HG03457 (cell line): ENCODE data around the gene UBXN11.
"Not testable (repeated sequence)": the region's sequence is repeated elsewhere in the genome, so short reads cannot be mapped to it uniquely, and the experiment has no call there.

Experiments
- ATAC-seq: cut with Tn5 transposase; IDR thresholded peaks from one replicate; pipeline ENCODE4 v1.9.1; 2021; ENCODE audit warnings: moderate number of reproducible peaks; ENCODE audit not compliant: unreplicated experiment

Gene UBXN11

DNA sequence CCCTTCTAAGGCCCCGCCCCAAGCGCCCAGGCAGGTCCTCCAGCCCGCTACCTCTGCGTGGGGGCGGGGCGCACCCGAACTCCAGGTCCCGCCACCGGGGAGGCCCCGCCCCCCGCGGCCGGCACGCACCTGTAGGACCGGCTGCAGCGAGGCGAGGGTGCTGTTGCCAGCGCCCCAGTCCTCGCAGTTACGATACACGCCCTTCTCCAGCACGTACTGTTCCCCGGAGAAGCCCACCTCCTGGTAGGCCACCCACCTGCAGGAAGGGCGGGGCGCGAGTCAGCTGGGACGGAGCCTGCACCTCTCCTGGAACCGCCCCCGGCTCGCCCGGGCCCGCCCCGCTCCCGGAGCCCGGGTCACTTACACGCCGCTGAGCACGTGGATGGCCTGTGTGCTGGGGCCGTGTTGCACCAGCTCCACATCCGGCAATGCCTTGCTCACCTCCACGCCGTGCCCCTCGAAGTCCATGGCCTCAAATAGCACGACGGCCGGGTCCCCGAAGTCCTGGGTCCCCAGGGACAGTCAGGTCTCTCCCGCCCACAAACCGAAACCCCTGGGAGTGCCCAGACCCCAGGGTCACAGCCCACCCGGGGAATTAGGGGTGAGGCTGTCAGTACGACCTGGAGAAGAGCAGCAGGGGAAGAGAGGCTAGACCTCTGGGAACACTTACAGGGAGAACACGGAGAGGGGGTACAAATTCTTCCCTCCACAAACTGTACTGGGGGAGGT, 30.2 kb upstream of the UBXN11 start:
- no peak for ATAC-seq

DNA sequence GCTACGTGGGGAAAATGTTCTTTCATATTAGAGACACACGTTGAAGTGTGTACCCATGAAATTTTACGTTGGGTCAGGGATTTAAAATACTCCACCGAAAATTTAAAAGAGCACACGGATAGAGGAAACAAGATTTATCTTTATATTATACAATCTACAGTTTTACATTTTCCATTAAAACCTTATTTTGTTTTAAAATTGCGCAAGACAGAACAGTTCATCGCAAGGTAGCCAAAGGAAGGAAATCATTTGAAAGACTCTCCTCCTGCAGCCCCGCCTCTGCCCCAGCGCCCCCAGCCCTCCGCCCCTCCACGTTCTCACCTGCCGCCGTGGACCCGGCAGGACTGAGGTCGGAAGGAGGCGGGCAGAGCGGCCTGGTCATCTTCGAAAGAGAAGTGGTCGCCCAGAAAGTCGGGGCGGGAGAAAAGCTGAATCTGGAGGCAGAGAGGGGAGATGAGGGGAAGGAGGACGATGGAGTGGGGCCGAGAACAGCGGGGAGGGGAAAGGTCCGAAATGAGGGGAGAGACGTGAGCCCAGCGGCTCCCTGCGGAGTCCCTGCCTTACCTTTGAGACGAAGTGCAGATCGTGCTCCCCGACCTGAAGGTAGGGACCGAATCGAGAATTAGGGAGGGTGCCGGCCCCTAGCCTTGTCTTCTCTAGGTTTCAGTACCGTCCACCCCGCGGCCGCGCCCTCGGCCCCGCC, 29.5 kb upstream of the UBXN11 start:
- ATAC-seq = no peak

DNA sequence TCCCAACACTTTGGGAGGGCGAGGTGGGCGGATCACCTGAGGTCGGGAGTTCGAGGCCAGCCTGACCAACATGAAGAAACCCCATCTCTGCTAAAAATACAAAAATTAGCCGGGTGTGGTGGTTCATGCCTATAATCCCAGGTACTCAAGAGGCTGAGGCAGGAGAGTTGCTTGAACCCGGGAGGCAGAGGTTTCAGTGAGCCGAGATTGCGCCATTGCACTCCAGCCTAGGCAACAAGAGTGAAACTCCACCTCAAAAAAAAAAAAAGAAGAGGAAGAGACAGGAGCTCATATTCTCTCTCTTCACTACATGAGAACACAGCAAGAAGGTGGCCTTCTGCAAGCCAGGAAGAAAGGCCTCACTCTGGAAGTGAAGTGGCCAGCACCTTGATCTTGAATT, 26.9 kb upstream of the UBXN11 start:
- ATAC-seq = not testable (repeated sequence)

DNA sequence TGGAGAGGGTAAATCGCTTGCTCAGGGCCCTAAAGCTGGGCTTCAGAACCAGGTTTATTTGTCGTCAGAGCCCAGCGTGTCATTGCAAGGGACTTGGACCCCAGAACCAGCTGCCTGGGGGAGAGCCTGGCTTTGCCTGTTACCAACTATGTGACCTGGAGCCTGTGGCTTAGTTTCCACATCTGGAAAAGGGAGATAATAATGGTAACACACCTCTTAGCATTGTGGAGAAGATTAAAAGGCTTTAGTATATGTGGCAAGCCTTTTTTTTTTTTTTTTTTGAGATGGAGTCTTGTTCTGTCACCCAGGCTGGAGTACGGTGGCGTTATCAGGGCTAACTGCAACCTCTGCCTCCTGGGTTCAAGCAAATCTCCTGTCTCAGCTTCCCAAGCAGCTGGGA, 23.8 kb upstream of the UBXN11 start:
- no peak for ATAC-seq

DNA sequence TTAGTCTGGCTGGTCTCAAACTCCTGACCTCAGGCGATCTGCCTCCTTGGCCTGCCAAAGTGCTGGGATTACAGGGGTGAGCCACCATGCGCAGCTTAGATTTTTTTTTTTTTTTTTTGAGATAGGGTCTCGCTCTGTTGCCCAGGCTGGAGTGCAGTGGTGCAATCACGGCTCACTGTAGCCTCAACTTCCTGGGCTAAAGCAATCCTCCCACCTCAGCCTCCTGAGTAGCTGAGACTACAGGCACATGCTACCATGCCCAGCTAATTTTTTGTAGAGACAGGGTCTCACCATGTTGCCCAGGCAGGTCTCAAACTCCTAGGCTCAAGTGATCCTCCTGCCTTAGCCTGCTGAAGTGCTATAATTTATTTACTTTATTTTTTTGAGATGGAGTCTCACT, 22.9 kb upstream of the UBXN11 start:
- ATAC-seq = not testable (repeated sequence)

DNA sequence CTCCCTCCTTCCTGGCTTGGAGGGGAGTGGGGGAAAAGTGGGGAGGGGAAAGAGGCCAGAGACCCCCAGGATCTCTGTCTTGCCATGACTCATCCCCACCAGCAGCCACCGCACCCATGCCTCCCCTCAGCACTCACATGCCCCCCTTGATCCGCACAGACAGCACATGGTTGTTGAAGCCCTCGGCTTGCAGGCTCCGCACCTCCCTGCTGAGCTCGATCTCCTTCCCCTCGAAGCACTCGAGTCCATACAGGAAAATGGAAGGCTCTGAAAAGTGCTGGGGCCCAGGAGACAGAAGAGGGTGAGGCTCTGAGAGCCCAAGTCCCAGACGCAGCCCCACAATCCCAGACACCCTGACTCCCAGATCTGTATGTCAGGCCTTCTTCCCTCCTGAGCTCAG, 22.2 kb upstream of the UBXN11 start:
- no peak for ATAC-seq

DNA sequence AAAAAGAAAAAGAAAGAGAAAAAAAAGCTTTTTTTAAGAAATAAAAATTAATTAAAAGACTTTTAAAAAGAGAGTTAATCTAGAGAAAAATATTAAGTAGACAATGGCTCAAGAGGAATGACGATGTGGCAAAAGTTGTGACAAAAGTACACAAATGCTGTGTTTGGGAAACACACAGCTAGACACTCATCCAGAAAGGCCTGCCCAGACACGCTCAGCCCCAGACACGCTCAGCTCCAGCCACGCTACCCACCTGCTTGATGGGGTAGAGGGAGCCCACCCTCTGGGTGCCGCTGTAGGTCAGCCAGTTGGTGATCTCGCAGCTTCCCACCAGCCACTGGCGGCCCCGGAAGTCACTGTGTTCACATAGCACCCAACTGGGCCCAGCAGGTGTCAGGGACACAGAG, 21.5 kb upstream of the UBXN11 start:
- no peak for ATAC-seq

- no peak for ATAC-seq
Measured at GRCh38 chr1:26324550-26324949, 18.1 kb upstream of the UBXN11 start.

- ATAC-seq = no peak
Measured at GRCh38 chr1:26323382-26323781, 16.9 kb upstream of the UBXN11 start.

DNA sequence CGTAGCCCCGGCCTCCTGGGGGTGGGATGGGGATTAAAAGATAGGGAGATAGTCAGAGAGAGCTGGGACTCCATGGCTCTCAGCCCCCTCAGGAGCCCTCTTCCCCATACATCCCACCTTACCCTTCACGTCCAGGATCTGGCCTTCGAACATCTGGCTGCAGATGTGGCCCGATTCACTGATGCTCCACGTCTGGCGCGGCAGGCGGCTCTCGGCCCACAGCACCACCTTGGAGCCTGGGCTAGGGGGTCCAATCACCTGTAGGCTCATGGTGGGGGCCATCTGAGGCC, 15.6 kb upstream of the UBXN11 start:
- no peak for ATAC-seq

- ATAC-seq = no peak
Measured at GRCh38 chr1:26321315-26322041, 15.0 kb upstream of the UBXN11 start.

DNA sequence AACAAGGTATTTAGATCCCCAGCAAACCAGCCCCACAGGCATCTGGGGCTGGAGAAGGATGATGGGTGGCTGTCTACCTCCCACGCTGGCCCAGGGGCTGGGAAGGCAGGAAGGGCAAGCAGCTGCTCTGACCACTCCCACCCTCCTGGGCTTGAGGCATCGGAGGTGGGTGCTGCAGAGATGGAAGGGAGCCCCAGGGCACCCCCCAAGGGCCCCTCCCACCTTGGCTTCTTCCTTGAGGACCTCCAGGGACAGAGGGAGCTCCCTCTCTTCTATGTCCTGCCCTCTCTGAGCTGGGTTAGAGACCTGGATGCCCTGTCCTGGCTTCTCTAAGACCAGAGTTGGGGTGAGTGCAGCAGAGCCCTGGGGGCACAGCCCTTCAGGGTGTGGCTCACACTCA, 14.5 kb upstream of the UBXN11 start:
- ATAC-seq = no peak

- no peak for ATAC-seq
Measured at GRCh38 chr1:26318338-26319064, 12.1 kb upstream of the UBXN11 start.

- ATAC-seq = no peak
Measured at GRCh38 chr1:26317612-26318337, 11.3 kb upstream of the UBXN11 start, which contains the start of gene CD52. Gene CD52, plus strand, starts transcription at chr1:26317958. Its CDS starts 60 bp downstream, at chr1:26318018.

DNA sequence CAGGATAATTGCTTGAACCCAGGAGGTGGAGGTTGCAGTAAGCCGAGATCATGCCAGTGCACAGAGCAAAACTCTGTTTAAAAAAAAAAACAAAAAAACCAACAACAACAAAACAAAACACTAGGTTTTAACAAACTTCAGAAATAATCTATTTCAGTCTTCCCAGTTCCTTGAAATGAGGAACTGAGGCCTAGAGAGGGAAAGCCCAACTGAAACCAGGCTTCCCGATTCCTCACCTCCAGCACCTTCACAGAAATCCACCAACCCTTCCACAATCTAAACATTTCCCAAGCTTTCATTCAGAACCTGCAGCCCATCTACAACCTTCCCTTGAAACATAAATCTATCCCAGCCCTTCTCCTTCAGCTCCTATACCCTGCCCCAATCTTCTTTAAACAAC, 10.7 kb upstream of the UBXN11 start:
- no peak for ATAC-seq

- ATAC-seq = no peak
Measured at GRCh38 chr1:26315874-26316850, 9.7 kb upstream of the UBXN11 start.

GRCh38 chr1:26314501-26314900, 8.1 kb upstream of the UBXN11 start:
- ATAC-seq = no peak

DNA sequence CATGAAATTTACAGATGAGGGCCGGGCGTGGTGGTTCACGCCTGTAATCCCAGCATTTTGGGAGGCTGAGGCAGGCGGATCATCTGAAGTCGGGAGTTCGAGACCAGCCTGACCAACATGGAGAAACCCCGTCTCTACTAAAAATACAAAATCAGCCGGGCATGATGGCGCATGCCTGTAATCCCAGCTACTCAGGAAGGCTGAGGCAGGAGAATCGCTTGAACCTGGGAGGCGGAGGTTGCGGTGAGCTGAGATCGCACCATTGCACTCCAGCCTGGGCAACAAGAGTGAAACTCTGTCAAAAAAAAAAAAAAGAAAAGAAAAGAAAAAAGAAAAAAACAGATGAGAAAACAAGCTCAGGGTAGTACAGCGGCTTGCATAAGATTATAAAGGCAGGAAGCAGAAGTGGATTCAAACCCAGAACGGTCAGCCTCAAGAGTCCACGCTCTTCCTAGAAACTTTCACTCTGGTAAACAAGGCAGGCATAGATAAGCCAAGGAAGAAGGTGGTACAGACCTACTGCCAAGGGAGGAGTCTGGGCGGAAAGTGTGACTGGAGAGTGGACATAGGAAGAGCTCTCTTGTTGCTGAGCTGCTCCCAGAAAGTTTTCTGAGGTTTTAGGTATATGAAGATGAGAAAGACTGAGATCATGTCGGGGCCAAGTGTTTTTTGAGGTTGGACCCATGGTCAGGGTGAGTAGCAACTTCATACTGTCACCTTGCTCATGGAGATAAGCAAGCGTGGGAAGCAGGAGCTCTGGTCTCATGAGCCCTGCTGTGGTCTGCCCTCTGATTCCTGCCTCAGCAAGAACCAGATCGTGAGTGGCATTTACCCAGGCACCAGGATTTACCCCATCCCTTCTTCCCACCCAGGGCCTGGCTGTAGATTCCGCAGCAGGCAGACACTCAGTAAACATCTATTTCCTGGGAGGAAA, 1.8 kb upstream of the UBXN11 start:
- not testable (repeated sequence) for ATAC-seq
